ENCODE data around the gene UMODL1. TPM values are rescaled to one million over a fixed set of nuclear protein-coding genes. Genes with fewer than 3 reads are reported as not detected.

Gene UMODL1
- total and polyA plus RNA-seq, 2 donors from 2014 or later: 0.39 TPM; not detected in 1

DNA sequence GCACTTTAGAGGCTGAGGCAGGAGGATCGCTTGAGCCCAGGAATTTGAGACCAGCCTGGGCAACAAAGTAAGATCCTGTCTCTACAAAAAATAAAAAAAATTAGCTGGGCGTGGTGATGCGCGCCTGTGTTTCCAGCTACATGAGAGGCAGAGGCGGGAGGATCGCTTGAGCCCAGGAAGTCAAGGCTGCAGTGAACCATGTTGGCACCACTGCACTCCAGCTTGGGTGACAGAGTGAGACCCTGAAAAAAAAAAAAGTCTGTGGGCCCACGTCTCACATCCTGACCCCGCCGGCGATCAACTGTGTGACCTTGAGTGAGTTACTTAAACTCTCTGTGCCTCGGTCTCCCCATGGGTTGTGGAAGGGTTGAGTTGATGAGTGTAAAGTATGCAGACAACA lies 48.2 kb upstream of the UMODL1 start:
- no peaks in the 10 kb centered on the region for H3K36me3 ChIP-seq (ENCODE audit: control insufficient read depth in 2 of 3, insufficient read depth in 3 of 3, low read length in 3 of 3)
- intact Hi-C loops (cut with DNase I): no loop called here
- TF ChIP-seq, protein P1, sequence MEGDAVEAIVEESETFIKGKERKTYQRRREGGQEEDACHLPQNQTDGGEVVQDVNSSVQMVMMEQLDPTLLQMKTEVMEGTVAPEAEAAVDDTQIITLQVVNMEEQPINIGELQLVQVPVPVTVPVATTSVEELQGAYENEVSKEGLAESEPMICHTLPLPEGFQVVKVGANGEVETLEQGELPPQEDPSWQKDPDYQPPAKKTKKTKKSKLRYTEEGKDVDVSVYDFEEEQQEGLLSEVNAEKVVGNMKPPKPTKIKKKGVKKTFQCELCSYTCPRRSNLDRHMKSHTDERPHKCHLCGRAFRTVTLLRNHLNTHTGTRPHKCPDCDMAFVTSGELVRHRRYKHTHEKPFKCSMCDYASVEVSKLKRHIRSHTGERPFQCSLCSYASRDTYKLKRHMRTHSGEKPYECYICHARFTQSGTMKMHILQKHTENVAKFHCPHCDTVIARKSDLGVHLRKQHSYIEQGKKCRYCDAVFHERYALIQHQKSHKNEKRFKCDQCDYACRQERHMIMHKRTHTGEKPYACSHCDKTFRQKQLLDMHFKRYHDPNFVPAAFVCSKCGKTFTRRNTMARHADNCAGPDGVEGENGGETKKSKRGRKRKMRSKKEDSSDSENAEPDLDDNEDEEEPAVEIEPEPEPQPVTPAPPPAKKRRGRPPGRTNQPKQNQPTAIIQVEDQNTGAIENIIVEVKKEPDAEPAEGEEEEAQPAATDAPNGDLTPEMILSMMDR (IDR thresholded peaks at IDR 0.05; ENCODE audit: borderline replicate concordance, extremely low read depth, insufficient read depth): no peak
- FAIRE-seq (no peak), DNase-seq (no peak)
- no peak overlapping the region for H3K9ac ChIP-seq (ENCODE audit: low read length in 3 of 3)
- H3K27ac ChIP-seq (ENCODE audit: low read depth in 2 of 2, low read length in 2 of 2): no peak overlapping the region
- no peak overlapping the region for H3K4me3 ChIP-seq (ENCODE audit: low read length in 3 of 3)
- H3K9me3 ChIP-seq (ENCODE audit: control insufficient read depth in 2 of 3, insufficient read depth in 1 of 3, low read length in 3 of 3): no peaks in the 10 kb centered on the region
- H3K4me1 ChIP-seq (ENCODE audit: control insufficient read depth in 2 of 3, insufficient read depth in 2 of 3, low read depth in 1 of 3, low read length in 3 of 3): peaks cover 3 to 6% (median 3%) of the 10 kb centered on the region in 3 donors
- no peaks in the 10 kb centered on the region for H3K27me3 ChIP-seq (ENCODE audit: control insufficient read depth, insufficient read depth, low read length)

DNA sequence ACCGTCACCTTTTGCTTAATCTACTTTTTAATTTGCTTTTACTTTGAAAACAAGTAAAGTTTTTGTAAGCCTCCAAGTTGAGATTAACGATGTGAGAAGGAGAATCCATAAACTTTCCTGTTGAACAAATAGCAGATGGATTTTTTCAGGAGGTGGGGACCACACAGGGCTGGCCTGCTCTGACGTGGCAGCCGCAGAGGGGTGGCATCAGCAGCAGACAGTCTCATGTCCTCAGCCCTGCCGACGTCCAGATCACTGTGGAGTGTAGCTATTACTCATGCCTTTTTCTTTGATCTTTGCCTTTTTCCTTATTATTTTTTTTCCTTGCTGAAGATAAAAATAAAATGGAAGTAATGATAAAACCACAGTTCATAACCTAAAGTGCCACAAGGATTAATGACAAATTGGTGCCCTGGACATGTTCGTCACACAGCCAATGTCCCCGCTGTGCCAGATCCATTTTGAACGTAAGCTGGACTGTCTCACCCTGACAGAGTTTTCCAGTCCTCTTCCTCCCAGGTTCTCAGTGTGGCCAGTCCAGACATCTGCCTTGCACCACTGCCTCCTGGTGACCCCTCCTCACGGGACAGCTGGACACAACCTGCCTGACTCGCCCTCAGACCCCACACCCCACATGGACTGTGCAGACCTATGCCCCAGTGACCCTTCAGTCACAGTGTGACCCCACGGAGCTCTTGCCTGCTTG lies 45.6 kb upstream of the UMODL1 start:
- TF ChIP-seq, protein P1 (IDR thresholded peaks at IDR 0.05; ENCODE audit: borderline replicate concordance, extremely low read depth, insufficient read depth): no peak
- DNase-seq: peak in 3 of 5 donors; percentile 33 to 52 (median 44)
- no peak overlapping the region for H3K9ac ChIP-seq (ENCODE audit: low read length in 3 of 3)
- intact Hi-C loops (cut with DNase I): no loop called here
- peak overlapping the region in 1 of 2 donors; percentile 23 for H3K27ac ChIP-seq (ENCODE audit: low read depth in 2 of 2, low read length in 2 of 2)
- no peak for FAIRE-seq
- no peaks in the 10 kb centered on the region for H3K9me3 ChIP-seq (ENCODE audit: control insufficient read depth in 2 of 3, insufficient read depth in 1 of 3, low read length in 3 of 3)
- H3K27me3 ChIP-seq (ENCODE audit: control insufficient read depth, insufficient read depth, low read length): no peaks in the 10 kb centered on the region
- H3K4me1 ChIP-seq (ENCODE audit: control insufficient read depth in 2 of 3, insufficient read depth in 2 of 3, low read depth in 1 of 3, low read length in 3 of 3): peaks cover 3 to 6% (median 3%) of the 10 kb centered on the region in 3 donors
- H3K36me3 ChIP-seq (ENCODE audit: control insufficient read depth in 2 of 3, insufficient read depth in 3 of 3, low read length in 3 of 3): no peaks in the 10 kb centered on the region
- no peak overlapping the region for H3K4me3 ChIP-seq (ENCODE audit: low read length in 3 of 3)

DNA sequence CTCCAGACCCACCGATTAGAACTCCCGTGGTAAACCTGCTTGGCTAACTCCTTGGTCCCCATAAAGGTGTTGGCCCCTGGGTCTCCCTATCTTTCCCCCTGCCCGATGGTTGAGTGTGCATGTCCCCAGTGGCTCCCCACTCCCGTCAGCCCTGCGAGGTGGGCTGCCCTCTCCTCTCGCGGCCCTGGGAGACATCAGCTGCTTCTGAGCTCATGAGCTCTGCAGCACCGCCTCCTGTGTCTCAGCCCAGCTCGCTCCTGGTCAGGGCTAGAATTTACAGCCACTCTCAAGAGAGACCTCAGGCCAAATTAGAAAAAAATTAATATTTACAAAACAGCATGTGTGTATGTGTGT lies 45.1 kb upstream of the UMODL1 start:
- Histone ChIP-seq H3K4me1 (ENCODE audit: control insufficient read depth in 2 of 3, insufficient read depth in 2 of 3, low read depth in 1 of 3, low read length in 3 of 3) (peaks cover 3 to 6% (median 3%) of the 10 kb centered on the region in 3 donors), H3K27ac (ENCODE audit: low read depth in 2 of 2, low read length in 2 of 2) (peak overlapping the region in 1 of 2 donors; percentile 23), H3K9me3 (ENCODE audit: control insufficient read depth in 2 of 3, insufficient read depth in 1 of 3, low read length in 3 of 3) (no peaks in the 10 kb centered on the region), H3K36me3 (ENCODE audit: control insufficient read depth in 2 of 3, insufficient read depth in 3 of 3, low read length in 3 of 3) (no peaks in the 10 kb centered on the region), H3K4me3 (ENCODE audit: low read length in 3 of 3) (no peak overlapping the region), H3K27me3 (ENCODE audit: control insufficient read depth, insufficient read depth, low read length) (no peaks in the 10 kb centered on the region), H3K9ac (ENCODE audit: low read length in 3 of 3) (no peak overlapping the region)
- TF ChIP-seq, protein P1 (IDR thresholded peaks at IDR 0.05; ENCODE audit: borderline replicate concordance, extremely low read depth, insufficient read depth): no peak
- intact Hi-C loops (cut with DNase I): no loop called here
- FAIRE-seq: no peak
- DNase-seq: peak in 2 of 5 donors; percentile 45 to 59

Data from kidney (tissue), 14 donors.